Type B pancreatic cell (in vitro differentiated cells): ENCODE results near the gene TMEM141. TPM values are rescaled to one million over a fixed set of nuclear protein-coding genes. Genes with fewer than 3 reads are reported as not detected.
A peak's percentile ranks its signal among the peaks of the same experiment; 100 is the strongest.
"Not testable (repeated sequence)": the region's sequence is repeated elsewhere in the genome, so short reads cannot be mapped to it uniquely, and the experiment has no call there.

Source experiments
- DNase-seq: peaks from one replicate; pipeline ENCODE4 v3.0.0; 2021; ENCODE audit warnings: mixed read lengths; ENCODE audit not compliant: unreplicated experiment; ENCODE audit errors: extremely low spot score
- H3K27ac Mint-ChIP-seq: 2 replicates; pipeline ENCODE4 v1.8.0; 2021; ENCODE audit warnings: mild to moderate bottlenecking, mixed read lengths
- H3K27me3 Mint-ChIP-seq: 2 replicates; pipeline ENCODE4 v1.8.0; 2021; ENCODE audit warnings: mixed read lengths
- H3K36me3 Mint-ChIP-seq: 2 replicates; pipeline ENCODE4 v1.8.0; 2021; ENCODE audit warnings: mixed read lengths
- H3K4me1 Mint-ChIP-seq: one replicate; pipeline ENCODE4 v1.8.0; 2021; ENCODE audit warnings: mixed read lengths; ENCODE audit not compliant: unreplicated experiment
- H3K4me3 Mint-ChIP-seq: 2 replicates; pipeline ENCODE4 v1.8.0; 2021; ENCODE audit warnings: mild to moderate bottlenecking, mixed read lengths
- H3K9me3 Mint-ChIP-seq: 2 replicates; pipeline ENCODE4 v1.8.0; 2021; ENCODE audit warnings: mixed read lengths
- CTCF ChIP-seq: fragments of 200-600 bp; sonication (generic); conservative IDR thresholded peaks from 2 replicates; pipeline ENCODE4 v1.5.0; 2021; ENCODE audit warnings: antibody characterized with exemption, mild to moderate bottlenecking
- microRNA-seq: library from miRNA; unstranded; fragments of <30 nt; microRNA quantifications from one replicate; pipeline ENCODE4, GENCODE V29; 2020
- total RNA-seq: library from RNA; stranded (reverse); gene quantifications from 2 replicates; pipeline ENCODE4 v1.2.1, GENCODE V29; 2021; ENCODE audit warnings: low replicate concordance

TMEM141 gene
- total RNA-seq, 1 donor from 2014 or later: 62.3 TPM

- Mint-ChIP-seq H3K4me1 (peaks cover 6% of the 10 kb centered on the region), H3K36me3 (no peaks in the 10 kb centered on the region), H3K4me3 (peak overlapping the region; percentile 48), H3K9me3 (no peaks in the 10 kb centered on the region), H3K27me3 (no peaks in the 10 kb centered on the region), H3K27ac (peak overlapping the region; percentile 52)
- DNase-seq: no peak
- TF ChIP-seq CTCF: no peak
Observed at GRCh38 chr9:136839229-136840139, 48.3 kb downstream of the TMEM141 start.

- no peaks in the 10 kb centered on the region for H3K36me3 Mint-ChIP-seq
- H3K27me3 Mint-ChIP-seq: no peaks in the 10 kb centered on the region
- TF ChIP-seq CTCF: no peak
- no peak for DNase-seq
- H3K27ac Mint-ChIP-seq: peak overlapping the region; percentile 52
- no peaks in the 10 kb centered on the region for H3K9me3 Mint-ChIP-seq
- peaks cover 6% of the 10 kb centered on the region for H3K4me1 Mint-ChIP-seq
- peak overlapping the region; percentile 48 for H3K4me3 Mint-ChIP-seq
Observed at GRCh38 chr9:136840140-136840876, 49.2 kb downstream of the TMEM141 start.

- Mint-ChIP-seq H3K36me3 (no peaks in the 10 kb centered on the region), H3K4me3 (peak overlapping the region; percentile 25)
Observed at GRCh38 chr9:136840877-136841645, 49.9 kb downstream of the TMEM141 start.

GRCh38 chr9:136841646-136842379, 50.7 kb downstream of the TMEM141 start:
- Mint-ChIP-seq H3K4me3 (peak overlapping the region; percentile 76), H3K27ac (peak overlapping the region; percentile 75)
- DNase-seq, H3K27me3 Mint-ChIP-seq, H3K36me3 Mint-ChIP-seq, H3K9me3 Mint-ChIP-seq, H3K4me1 Mint-ChIP-seq: not testable (repeated sequence)

More at GRCh38 chr9:136840877-136841645, 49.9 kb downstream of the TMEM141 start:
- Mint-ChIP-seq H3K27me3 (no peaks in the 10 kb centered on the region), H3K4me1 (peaks cover 6% of the 10 kb centered on the region), H3K9me3 (no peaks in the 10 kb centered on the region), H3K27ac (peak overlapping the region; percentile 75)
- no peak for DNase-seq
- no peak for TF ChIP-seq CTCF

- DNase-seq: peak; percentile 90
- peak within 1 kb of the TSS; percentile 76 for H3K4me3 Mint-ChIP-seq
- not testable (repeated sequence) for H3K9me3 Mint-ChIP-seq, H3K4me1 Mint-ChIP-seq, H3K27me3 Mint-ChIP-seq, H3K36me3 Mint-ChIP-seq
- peak; percentile 96 for TF ChIP-seq CTCF
- H3K27ac Mint-ChIP-seq: peak within 1 kb of the TSS; percentile 75
Observed at GRCh38 chr9:136842380-136842948, 51.3 kb downstream of the TMEM141 start, which contains the start of gene AJM1. TSS of gene AJM1 (plus strand) at chr9:136842478. CDS start at chr9:136844415, 1,937 bp downstream.

Small RNA genes lying within 50 kb of the gene (microRNA-seq; reads per million reads assigned to microRNA genes)
- gene MIR4292 (not detected), gene MIR6722 (not detected)

Other genes with a start within 250 kb of the TMEM141 start
- 36.5 and 53.1 TPM in 2 replicates for gene NOTCH1, start 245.3 kb upstream of the TMEM141 start, total RNA-seq
- gene EGFL7, start 128.4 kb upstream of the TMEM141 start, total RNA-seq: 20.7 and 25.5 TPM in 2 replicates
- gene AGPAT2, start 103.9 kb upstream of the TMEM141 start, total RNA-seq: 47.8 and 75.3 TPM in 2 replicates
- 40.8 and 48.7 TPM in 2 replicates for gene DIPK1B, start 78.8 kb upstream of the TMEM141 start, total RNA-seq
- gene LCN10, start 48.4 kb upstream of the TMEM141 start, total RNA-seq: not detected in 2 replicates
- gene LCN6, start 42.8 kb upstream of the TMEM141 start, total RNA-seq: not detected in 2 replicates
- not detected in 2 replicates for gene LCN8, start 33.1 kb upstream of the TMEM141 start, total RNA-seq
- gene LCN15, start 26.8 kb upstream of the TMEM141 start, total RNA-seq: 0.77 and 0.93 TPM in 2 replicates
- gene CCDC183, start 5.0 kb downstream of the TMEM141 start, total RNA-seq: 2.9 and 6.1 TPM in 2 replicates
- 94.2 and 112 TPM in 2 replicates for gene RABL6, start 16.6 kb downstream of the TMEM141 start, total RNA-seq
- 3.2 and 3.6 TPM in 2 replicates for gene AJM1, start 51.1 kb downstream of the TMEM141 start, total RNA-seq
- gene PHPT1, start 58.1 kb downstream of the TMEM141 start, total RNA-seq: 176 and 199 TPM in 2 replicates
- 18.4 and 29.1 TPM in 2 replicates for gene MAMDC4, start 61.0 kb downstream of the TMEM141 start, total RNA-seq
- gene EDF1, start 75.0 kb downstream of the TMEM141 start, total RNA-seq: 324 and 342 TPM in 2 replicates
- gene TRAF2, start 95.2 kb downstream of the TMEM141 start, total RNA-seq: 19.4 and 22.3 TPM in 2 replicates
- gene FBXW5, start 153.4 kb downstream of the TMEM141 start, total RNA-seq: 82.8 and 110 TPM in 2 replicates
- gene C8G, start 153.9 kb downstream of the TMEM141 start, total RNA-seq: 2.8 and 4.1 TPM in 2 replicates
- 7.9 and 8.3 TPM in 2 replicates for gene LCN12, start 160.9 kb downstream of the TMEM141 start, total RNA-seq
- gene PTGDS, start 186.2 kb downstream of the TMEM141 start, total RNA-seq: 1.4 and 1.7 TPM in 2 replicates
- gene LCNL1, start 191.6 kb downstream of the TMEM141 start, total RNA-seq: not detected in 2 replicates
- 63.4 and 100 TPM in 2 replicates for gene PAXX, start 201.1 kb downstream of the TMEM141 start, total RNA-seq
- gene CLIC3, start 205.2 kb downstream of the TMEM141 start, total RNA-seq: 38.6 and 63.3 TPM in 2 replicates
- gene ABCA2, start 236.9 kb downstream of the TMEM141 start, total RNA-seq: 44.7 and 47.7 TPM in 2 replicates
- not detected in 2 replicates for gene FUT7, start 240.7 kb downstream of the TMEM141 start, total RNA-seq